Measurements from ENCODE around the gene SLC12A2. TPM values are rescaled to one million over a fixed set of nuclear protein-coding genes. Genes with fewer than 3 reads are reported as not detected.

The SLC12A2 gene
- total RNA-seq, 1 donor from 2014 or later = 17.5 TPM

DNA sequence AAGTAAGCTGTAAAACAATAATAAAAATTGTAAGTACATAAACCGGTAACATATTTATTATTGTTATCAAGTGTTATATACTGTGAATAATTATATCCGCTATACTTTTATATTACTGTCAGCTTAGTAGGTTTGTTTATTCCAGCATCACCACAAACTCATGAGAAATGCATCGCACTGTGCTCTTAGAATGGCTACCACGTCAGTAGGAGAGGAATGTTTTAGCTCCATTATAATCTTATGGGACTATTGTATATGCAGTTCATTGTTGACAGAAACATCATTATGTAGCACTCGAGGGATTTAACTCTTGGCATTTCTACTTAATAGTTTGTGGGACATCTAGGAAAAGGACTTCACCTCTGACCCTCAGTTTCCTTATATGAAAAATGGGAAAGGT lies 16.4 kb downstream of the SLC12A2 start:
- TF ChIP-seq, protein P1, sequence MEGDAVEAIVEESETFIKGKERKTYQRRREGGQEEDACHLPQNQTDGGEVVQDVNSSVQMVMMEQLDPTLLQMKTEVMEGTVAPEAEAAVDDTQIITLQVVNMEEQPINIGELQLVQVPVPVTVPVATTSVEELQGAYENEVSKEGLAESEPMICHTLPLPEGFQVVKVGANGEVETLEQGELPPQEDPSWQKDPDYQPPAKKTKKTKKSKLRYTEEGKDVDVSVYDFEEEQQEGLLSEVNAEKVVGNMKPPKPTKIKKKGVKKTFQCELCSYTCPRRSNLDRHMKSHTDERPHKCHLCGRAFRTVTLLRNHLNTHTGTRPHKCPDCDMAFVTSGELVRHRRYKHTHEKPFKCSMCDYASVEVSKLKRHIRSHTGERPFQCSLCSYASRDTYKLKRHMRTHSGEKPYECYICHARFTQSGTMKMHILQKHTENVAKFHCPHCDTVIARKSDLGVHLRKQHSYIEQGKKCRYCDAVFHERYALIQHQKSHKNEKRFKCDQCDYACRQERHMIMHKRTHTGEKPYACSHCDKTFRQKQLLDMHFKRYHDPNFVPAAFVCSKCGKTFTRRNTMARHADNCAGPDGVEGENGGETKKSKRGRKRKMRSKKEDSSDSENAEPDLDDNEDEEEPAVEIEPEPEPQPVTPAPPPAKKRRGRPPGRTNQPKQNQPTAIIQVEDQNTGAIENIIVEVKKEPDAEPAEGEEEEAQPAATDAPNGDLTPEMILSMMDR (IDR thresholded peaks at IDR 0.05; ENCODE audit: insufficient read depth, low read length, poor library complexity, severe bottlenecking) = no peak
- no peak for DNase-seq (ENCODE audit: low read depth)

GRCh38 chr5:128100860-128101557 lies 17.4 kb downstream of the SLC12A2 start:
- Histone ChIP-seq H3K27me3 (ENCODE audit: control insufficient read depth, insufficient read depth, low read length) (no peaks in the 10 kb centered on the region), H3K4me3 (ENCODE audit: low read depth, low read length) (no peak overlapping the region), H3K36me3 (ENCODE audit: control insufficient read depth, insufficient read depth, low read length) (no peaks in the 10 kb centered on the region)
- TF ChIP-seq, protein P1 (IDR thresholded peaks at IDR 0.05; ENCODE audit: insufficient read depth, low read length, poor library complexity, severe bottlenecking) = no peak
- no peak for DNase-seq (ENCODE audit: low read depth)

More for the DNA sequence above, 16.4 kb downstream of the SLC12A2 start:
- Histone ChIP-seq H3K4me3 (ENCODE audit: low read depth, low read length) (no peak overlapping the region), H3K27me3 (ENCODE audit: control insufficient read depth, insufficient read depth, low read length) (no peaks in the 10 kb centered on the region), H3K36me3 (ENCODE audit: control insufficient read depth, insufficient read depth, low read length) (no peaks in the 10 kb centered on the region)

GRCh38 chr5:128101676-128102075 lies 18.1 kb downstream of the SLC12A2 start:
- DNase-seq (ENCODE audit: low read depth) = no peak
- H3K27me3 ChIP-seq (ENCODE audit: control insufficient read depth, insufficient read depth, low read length) = no peaks in the 10 kb centered on the region
- no peak overlapping the region for H3K4me3 ChIP-seq (ENCODE audit: low read depth, low read length)
- TF ChIP-seq, protein P1 (IDR thresholded peaks at IDR 0.05; ENCODE audit: insufficient read depth, low read length, poor library complexity, severe bottlenecking) = no peak
- H3K36me3 ChIP-seq (ENCODE audit: control insufficient read depth, insufficient read depth, low read length) = no peaks in the 10 kb centered on the region

GRCh38 chr5:128105203-128105602 lies 21.6 kb downstream of the SLC12A2 start:
- TF ChIP-seq, protein P1 (IDR thresholded peaks at IDR 0.05; ENCODE audit: insufficient read depth, low read length, poor library complexity, severe bottlenecking) = no peak
- no peaks in the 10 kb centered on the region for H3K27me3 ChIP-seq (ENCODE audit: control insufficient read depth, insufficient read depth, low read length)
- H3K4me3 ChIP-seq (ENCODE audit: low read depth, low read length) = no peak overlapping the region
- H3K36me3 ChIP-seq (ENCODE audit: control insufficient read depth, insufficient read depth, low read length) = no peaks in the 10 kb centered on the region
- DNase-seq (ENCODE audit: low read depth) = no peak

GRCh38 chr5:128109138-128109537 lies 25.6 kb downstream of the SLC12A2 start:
- Histone ChIP-seq H3K27me3 (ENCODE audit: control insufficient read depth, insufficient read depth, low read length) (no peaks in the 10 kb centered on the region), H3K36me3 (ENCODE audit: control insufficient read depth, insufficient read depth, low read length) (no peaks in the 10 kb centered on the region), H3K4me3 (ENCODE audit: low read depth, low read length) (no peak overlapping the region)
- DNase-seq (ENCODE audit: low read depth) = no peak
- TF ChIP-seq, protein P1 (IDR thresholded peaks at IDR 0.05; ENCODE audit: insufficient read depth, low read length, poor library complexity, severe bottlenecking) = no peak

DNA sequence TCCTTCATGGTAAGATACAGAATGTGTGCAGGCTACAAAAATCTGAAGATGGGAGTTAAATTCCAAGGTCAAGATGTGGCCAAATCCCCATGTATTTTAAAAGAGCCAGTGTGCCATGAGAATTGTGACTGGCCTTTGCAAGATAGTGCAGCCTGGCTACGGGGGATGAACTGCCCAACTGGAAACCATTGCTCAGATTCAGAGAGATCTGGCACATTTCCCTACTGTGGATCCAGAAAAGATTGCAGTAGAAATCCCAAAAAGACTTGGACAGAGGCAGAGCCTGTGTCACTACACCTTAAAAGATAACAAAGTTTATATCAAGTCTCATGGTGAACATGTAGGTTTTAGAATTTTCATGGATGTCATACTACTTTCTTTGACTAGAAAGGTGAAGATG lies 26.2 kb downstream of the SLC12A2 start:
- TF ChIP-seq, protein P1 (IDR thresholded peaks at IDR 0.05; ENCODE audit: insufficient read depth, low read length, poor library complexity, severe bottlenecking) = no peak
- H3K36me3 ChIP-seq (ENCODE audit: control insufficient read depth, insufficient read depth, low read length) = no peaks in the 10 kb centered on the region
- no peaks in the 10 kb centered on the region for H3K27me3 ChIP-seq (ENCODE audit: control insufficient read depth, insufficient read depth, low read length)
- no peak overlapping the region for H3K4me3 ChIP-seq (ENCODE audit: low read depth, low read length)
- no peak for DNase-seq (ENCODE audit: low read depth)
